Nucleus accumbens (tissue), 56 donors: ENCODE measurements around the gene FBN3.

ENCODE experiments used
- DNase-seq, 56 donors: peaks; one replicate each; lab custom pipeline; 2025; lab: John Stamatoyannopoulos, UW

Gene FBN3

GRCh38 chr19:8150178-8150865 is 930 bp upstream of the FBN3 start:
- no peak for DNase-seq

- DNase-seq = peak in 1 of 56 donors; percentile 62
Observed at GRCh38 chr19:8148410-8149260, 757 bp downstream of the FBN3 start.

GRCh38 chr19:8148088-8148409 is 1.3 kb downstream of the FBN3 start:
- DNase-seq = no peak

GRCh38 chr19:8147582-8147978 is 1.8 kb downstream of the FBN3 start:
- DNase-seq = no peak

GRCh38 chr19:8146877-8147581 is 2.4 kb downstream of the FBN3 start:
- DNase-seq = no peak

GRCh38 chr19:8144273-8144995 is 5.0 kb downstream of the FBN3 start:
- DNase-seq = no peak

GRCh38 chr19:8143041-8143440 is 6.4 kb downstream of the FBN3 start:
- no peak for DNase-seq

GRCh38 chr19:8142513-8142900 is 6.9 kb downstream of the FBN3 start:
- no peak for DNase-seq

- DNase-seq = no peak
Observed at GRCh38 chr19:8141726-8142512, 7.5 kb downstream of the FBN3 start.

- DNase-seq = no peak
Observed at GRCh38 chr19:8138201-8138600, 11.2 kb downstream of the FBN3 start.

GRCh38 chr19:8137425-8137824 is 12.0 kb downstream of the FBN3 start:
- DNase-seq = no peak

GRCh38 chr19:8135946-8136618 is 13.3 kb downstream of the FBN3 start:
- no peak for DNase-seq

- no peak for DNase-seq
Observed at GRCh38 chr19:8132858-8133458, 16.4 kb downstream of the FBN3 start.

- no peak for DNase-seq
Observed at GRCh38 chr19:8131517-8131916, 17.9 kb downstream of the FBN3 start.

- no peak for DNase-seq
Observed at GRCh38 chr19:8129061-8129618, 20.3 kb downstream of the FBN3 start.

GRCh38 chr19:8128551-8128950 is 20.8 kb downstream of the FBN3 start:
- DNase-seq = no peak

GRCh38 chr19:8127311-8127710 is 22.1 kb downstream of the FBN3 start:
- DNase-seq = no peak

GRCh38 chr19:8126511-8126910 is 22.9 kb downstream of the FBN3 start:
- no peak for DNase-seq

- no peak for DNase-seq
Observed at GRCh38 chr19:8126008-8126407, 23.4 kb downstream of the FBN3 start.
